GM21447 (cell line): ENCODE measurements around the gene SF3B1.
"Not testable (repeated sequence)": the region's sequence is repeated elsewhere in the genome, so short reads cannot be mapped to it uniquely, and the experiment has no call there.

Experiments
- ATAC-seq: cut with Tn5 transposase; IDR thresholded peaks from one replicate; pipeline ENCODE4 v1.9.1; 2021; ENCODE audit not compliant: unreplicated experiment

SF3B1 gene

DNA sequence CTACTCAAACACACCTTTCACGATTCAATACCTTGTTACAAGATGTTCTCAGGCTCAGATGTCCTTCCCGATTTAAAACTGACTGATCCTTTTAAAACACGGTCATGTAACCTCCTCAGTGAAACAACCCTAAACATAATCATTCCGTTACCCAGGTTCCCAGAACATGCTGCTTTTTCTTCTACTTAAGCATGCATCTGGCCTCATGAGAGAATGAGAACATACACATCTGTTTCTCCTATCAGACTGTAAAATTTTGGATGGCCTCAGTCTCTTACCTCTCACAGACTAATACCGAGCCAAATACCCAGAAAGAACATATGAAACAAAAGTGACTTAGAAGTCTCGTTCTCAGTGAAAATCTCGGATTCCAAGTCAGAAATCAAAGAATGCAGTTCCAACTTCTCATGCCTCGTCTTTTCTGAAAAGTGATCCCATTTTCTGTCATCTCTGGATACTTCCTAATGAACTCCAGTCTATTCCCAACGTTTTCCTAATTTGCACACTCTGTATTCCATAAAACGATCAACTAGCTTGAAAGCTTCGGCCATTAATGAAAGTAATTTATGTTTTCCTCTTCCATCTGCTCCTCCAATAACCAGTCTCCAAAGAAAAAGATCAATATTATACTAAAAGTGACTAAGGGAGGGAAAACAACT lies 919 bp downstream of the SF3B1 start:
- ATAC-seq, result no peak

DNA sequence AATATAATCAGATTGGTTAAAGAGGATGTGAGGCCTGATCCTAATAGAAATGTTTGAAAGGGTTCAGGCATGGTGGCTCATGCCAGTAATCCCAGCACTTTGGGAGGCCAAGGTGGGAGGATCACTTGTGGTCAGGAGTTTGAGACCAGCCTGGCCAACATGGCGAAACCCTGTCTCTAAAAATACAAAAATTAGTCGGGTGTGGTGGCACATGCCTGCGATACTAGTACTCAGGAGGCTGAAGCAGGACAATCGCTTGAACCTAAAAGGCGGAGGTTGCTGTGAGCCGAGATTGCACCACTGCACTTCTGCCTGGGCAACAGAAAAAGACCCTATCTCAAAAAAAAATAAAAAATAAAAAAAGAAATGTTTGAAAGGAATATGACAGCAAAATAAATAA lies 2.3 kb downstream of the SF3B1 start:
- not testable (repeated sequence) for ATAC-seq

DNA sequence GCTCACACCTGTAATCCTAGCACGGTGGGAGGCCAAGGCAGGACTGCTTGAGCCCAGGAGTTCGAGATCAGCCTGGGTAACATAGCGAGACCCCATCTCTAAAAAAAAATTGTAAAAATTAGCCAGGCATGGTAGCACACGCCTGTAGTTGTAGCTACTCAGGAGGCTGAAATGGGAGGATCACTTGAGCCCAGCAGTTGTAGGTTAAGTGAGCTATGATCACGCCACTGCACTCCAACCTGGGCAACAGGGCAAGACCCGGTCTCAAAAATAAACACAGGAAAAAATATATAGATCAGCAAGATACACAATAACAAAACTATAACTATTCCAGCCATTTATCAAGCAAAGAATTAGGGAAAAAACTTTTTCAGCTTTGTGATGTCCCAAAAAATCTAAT lies 3.0 kb downstream of the SF3B1 start:
- no peak for ATAC-seq

DNA sequence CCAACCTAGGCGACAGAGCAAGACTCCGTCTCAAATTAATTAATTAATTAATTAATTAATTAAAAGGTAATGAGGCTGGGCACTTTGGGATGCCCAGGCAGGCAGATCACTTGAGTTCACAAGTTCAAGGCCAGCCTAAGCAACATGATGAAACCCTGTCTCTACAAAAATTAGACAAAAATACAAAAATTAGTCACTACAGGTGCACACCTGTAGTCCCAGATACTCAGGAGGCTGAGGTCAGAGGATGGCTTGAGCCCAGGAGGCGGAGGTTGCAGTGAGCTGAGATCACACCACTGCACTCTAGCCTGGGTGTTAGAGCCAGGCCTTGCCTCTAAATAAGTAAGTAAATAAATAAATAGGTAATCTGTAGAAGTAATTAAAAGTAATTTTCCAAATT lies 6.8 kb downstream of the SF3B1 start:
- no peak for ATAC-seq

DNA sequence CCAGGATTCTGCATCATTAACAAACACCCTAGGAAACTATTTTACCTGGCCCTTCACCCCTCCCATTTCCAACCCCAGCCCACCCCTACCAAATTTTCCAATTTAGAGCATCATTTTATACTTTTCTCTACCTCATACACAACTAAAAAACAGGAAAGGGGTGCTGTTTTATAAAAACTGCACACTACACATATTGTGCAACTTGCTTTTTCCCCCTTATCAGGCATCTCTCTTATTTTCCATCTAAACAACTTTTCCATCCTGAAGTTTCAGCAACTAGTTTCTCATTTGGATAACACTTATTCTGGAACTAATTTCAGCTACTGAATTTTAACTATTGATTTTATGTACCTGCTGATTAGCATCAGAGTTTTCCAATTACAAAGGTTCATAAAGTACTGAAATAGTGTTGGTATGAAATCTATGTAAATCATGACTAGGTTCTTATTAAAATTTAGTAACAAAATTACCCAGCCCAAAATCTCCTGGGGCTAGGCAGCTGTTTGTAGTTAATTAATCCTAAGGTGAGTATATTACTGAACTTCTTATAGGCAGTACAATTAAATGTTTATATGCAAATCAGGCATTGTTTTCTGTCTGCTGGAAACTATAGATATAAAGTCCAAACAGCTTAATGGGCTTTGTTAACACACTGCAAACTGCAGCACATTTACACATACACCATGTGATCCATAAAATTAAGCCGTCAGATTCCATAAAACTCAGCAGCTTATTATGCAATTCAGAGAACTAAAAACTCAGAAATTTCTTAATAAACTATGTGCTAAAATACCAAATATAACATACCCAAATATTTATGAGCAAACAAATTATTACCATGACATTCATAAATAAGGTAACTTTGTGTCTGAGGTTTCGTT lies 7.9 kb downstream of the SF3B1 start:
- ATAC-seq, result no peak

DNA sequence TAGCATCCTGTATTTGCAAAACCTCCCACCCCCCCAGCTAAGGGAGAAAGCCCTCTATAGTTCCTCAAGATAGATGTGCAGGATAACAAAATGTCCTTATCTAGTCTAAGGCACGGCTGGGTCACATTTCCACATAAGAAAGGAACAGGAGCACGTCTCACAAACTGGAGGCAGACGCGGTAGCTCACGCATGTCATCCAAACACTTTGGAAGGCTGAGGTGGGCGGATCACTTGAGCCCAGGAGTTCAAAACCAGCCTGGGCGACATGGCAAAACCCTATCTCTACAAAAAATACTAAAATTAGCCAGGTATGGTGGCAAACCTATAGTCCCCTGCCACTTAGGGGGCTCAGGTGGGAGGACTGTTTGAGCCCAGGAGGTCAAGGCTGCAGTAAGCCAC lies 9.3 kb downstream of the SF3B1 start:
- ATAC-seq, result no peak

DNA sequence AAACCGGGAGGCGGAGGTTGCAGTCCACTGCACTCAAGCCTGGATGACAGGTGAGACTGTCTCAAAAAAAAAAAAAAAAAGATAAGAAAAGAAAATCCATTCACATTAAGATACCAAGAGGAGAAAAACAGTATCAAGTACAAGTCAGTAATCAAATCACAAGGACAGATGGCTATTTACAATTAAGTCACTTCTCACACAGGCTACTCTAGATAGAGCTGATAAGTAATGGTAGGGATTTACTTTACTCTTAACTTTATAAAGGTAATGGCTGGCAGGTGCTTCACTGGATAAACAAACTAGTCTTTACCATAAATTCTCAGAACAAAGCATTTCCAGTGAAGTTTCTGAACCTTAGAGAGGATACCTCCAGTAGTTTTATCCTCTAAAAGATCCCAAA lies 11.5 kb downstream of the SF3B1 start:
- ATAC-seq, result no peak

DNA sequence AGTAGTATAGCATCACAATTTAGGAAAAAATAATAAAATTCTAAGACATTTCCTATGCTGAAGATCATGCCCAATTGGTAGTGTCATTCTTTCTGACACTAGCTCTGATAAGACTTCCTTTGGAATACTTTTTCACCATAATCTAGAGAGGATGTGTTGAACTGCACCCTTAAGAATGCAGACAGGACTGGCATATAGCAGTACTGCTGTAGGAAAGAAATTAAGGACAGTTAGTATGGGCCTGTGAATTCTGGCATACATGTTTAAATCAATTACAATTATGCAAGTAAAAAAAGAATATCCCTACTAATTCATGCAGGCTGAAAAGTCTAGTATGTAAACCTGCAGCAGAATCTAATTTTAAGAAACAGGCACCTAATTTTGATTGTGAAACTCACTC lies 15.4 kb downstream of the SF3B1 start:
- ATAC-seq, result no peak

DNA sequence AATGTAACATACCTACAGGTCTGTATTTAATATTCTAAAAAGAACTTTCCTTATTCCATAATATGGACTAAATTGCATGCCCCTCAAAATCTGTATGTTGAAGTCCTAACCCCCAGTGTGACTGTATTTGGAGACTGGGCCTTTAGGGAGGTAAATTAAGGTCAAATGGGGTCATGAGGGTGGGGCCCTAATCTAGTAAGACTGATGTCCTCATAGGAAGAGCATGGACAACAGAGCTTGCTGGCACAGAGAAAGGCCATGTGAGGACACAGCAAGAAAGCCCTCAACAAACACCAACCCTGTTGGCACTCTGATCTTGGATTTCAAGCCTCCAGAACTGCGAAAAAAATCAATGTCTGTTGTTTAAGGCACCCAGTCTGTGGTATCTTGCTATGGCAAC lies 18.6 kb downstream of the SF3B1 start:
- no peak for ATAC-seq

DNA sequence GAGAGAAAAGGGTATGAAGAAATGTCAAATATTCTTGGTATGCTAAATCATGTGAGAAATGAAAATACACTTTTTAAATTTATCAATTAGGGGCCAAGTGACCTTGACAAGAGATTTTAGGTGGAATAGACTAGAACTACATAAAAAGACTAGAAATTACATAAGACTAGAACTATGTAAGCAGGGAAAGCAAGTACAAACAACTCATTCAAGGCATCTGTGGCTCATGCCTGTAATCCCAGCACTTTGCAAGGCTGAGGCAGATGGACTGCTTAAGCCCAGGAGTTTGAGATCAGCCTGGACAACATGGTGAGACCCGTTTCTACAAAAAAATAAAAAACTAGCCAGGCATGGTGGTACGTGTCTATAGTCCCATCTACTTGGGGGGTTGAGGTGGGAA lies 20.3 kb downstream of the SF3B1 start:
- ATAC-seq, result no peak

DNA sequence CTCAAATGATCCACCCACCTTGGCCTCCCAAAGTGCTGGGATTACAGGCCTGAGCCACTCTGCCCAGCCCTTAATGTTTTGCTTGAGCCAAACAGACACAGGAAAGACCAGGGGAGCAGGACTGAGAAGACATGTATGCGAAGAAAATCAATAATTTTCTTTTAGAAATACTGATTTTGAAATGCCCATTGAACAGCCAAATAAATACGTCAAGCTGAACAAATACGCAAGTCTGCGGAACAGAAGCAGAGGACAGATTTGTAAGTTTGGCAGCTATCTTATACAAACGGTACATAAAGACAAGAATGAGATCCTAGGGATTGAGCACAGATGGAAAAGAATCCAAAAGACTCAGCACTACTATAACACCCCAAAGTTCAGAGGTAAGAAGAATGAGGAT lies 20.8 kb downstream of the SF3B1 start:
- ATAC-seq, result no peak

DNA sequence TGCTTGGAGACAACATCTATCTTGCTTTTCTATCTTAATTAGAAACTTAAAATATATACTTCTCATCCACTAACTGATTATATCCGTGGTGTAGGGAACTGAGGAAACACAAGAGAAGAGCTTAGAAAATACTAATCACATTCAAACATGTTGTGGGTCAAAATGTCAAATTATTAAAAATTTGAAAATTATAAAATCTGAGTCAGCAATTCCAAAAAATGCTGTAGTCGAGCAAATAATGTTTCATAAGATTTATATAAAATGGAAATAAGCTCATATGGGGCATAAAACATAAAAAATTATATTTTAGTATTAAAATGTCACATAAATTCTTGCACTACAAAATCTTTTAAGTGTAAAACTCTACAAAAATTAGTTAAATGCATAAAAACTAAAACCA lies 29.2 kb downstream of the SF3B1 start:
- ATAC-seq, result no peak

DNA sequence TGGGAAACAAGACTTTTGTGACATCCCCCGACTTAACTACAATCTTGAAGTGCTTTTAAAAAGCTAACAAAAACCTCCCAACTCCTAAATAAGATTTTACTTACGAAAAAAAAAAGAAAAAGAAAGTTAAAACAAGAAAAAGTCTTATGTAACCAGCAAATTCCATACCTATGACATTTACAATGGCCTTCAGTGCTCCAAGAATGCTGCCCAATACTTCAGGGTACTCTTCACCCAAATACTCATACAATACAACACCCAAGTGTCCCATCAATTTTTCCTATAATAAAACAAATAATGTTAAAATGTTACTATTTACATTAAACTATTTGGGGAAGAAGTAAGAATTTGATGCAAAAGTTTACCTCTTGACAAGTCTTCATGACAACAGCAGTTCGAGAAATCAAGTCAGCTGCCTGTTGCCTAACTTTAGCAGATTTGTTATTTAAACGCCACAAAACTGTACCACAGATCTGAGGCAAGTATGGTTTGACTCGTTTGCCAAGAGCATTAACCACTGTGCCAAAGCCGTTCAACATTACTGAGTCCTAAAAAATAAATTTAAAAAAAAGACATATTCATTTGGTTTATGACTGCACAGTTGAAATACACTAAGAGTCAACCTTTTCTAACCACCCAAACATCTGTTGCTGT lies 34.8 kb downstream of the SF3B1 start:
- ATAC-seq, result no peak

DNA sequence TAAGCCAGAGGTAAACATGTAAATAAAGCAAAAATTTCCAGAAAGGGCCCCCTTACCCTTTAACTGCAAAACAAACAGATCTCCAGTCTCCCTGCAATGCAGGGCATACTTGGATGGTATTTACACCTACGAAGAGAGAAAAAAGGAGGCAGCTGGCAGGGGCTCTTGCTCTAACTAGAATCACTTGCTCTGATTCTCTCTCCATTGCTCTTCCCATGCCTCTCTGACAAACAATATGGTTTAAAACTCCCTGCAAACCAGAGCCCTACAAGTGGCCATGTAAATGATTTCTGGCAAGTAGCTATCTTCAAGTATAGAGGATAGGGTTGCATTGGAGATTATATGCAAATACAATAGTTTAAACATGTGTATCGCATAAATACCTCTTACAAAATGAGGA lies 35.9 kb downstream of the SF3B1 start:
- ATAC-seq, result no peak

DNA sequence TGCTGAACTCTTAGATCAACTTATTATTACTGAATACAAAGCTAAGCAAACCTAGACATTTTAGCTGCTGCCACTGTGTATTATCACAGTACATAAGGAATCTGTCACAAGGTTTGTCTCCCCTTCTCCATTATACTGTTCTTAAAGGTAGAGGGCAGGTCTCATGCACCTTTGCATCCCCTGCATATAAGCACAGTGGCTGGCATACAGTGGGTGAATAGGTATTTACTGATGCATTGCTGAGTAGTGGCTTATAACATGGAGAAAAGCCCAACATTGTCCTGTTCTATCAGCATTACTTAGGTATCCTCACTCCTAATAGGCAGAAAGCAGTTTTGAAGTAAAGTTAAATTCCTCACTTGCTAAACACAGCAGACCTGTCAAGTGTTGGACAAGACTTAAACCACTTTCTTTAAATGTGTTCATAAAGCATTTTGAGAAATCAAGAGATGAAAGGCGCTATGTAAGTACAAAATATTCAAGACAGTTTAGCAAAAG lies 43.6 kb downstream of the SF3B1 start:
- ATAC-seq, result no peak

DNA sequence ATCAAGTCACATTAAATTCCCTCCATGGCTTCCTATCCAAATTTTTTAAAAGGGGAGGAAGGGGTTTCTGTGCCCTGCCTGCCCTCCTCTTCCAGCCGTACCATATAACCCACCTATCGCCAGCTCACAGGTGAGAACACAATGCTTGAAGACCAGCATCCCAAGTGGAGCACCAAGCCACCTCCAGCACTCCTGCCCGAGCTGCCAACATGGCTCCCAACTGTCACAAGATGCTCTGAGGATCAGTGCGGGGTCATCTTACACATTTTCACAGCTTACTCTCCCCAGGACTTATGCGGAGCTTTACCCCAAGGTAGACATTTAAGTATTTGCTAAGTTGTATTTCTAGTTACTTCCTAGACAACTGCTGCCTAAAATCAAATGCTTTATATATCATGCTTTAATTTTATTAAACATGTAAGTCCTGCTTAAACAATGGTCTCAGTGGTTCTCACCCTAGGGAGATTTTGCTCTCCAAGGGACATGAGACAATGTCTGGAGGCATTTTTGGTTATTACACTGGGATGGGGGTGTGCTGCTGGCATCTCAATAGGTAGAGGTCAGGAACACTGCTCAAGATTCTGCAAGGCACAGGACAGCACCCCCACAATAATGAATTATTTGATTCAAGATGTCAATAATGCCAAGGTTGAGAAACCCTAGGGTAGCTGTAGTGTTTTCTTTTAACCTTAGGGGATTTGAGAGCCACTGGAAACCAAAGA lies 45.8 kb downstream of the SF3B1 start:
- no peak for ATAC-seq

DNA sequence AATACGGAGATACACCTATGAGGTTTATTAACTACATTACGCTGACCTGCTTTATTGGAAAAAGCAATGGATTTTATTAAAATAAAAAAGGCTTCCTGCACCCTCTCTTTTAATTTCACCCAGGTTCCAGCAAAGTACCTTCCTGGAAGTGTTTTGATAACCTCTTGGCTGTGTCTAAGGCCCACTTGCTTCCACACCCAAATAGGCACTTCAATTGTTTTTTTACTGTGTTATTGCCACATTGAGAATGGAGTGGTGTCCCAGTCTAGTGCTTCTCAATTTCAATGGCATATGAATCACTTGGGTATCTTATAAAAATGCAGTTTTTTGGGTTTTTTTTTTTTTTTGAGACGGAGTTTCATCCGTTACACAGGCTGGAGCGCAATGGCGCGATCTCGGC lies 47.6 kb downstream of the SF3B1 start:
- no peak for ATAC-seq

DNA sequence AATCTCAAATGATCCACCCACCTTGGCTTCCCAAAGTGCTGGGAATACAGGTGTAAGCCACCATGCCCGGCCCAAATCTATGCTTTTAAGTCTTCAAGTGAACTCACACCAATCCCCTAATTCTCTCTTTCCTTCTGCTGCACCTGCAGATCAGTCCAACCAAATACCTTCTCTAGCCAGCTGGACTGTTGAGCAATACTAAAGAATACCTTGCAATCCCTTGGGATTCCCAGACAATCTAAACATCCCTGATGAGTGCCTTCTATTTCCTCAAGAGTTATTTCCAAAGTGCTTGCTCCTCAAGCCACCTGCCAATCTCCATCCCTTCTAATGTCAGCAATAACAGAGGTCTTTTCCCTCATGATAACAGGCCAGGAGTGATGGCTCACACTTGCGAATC lies 48.6 kb downstream of the SF3B1 start:
- ATAC-seq, result no peak

DNA sequence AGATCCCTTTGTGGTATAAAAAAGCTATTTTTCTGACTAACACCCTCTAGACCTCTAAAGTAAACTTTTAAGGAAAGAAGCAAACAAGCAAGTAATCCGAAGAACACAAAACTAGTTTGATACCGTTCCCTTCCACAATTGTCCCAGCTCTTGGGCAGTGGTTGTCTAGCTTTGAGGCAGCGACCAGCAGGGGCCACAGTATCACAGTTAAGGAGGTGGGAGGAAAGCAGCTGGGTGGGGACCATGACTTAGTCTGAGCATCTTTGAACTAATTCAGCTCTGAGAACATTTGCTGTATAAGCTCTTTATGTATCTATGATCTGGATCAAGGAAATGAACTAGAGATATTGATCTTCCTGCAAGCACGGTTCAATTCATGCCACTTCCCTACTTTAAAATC lies 51.0 kb downstream of the SF3B1 start:
- no peak for ATAC-seq

DNA sequence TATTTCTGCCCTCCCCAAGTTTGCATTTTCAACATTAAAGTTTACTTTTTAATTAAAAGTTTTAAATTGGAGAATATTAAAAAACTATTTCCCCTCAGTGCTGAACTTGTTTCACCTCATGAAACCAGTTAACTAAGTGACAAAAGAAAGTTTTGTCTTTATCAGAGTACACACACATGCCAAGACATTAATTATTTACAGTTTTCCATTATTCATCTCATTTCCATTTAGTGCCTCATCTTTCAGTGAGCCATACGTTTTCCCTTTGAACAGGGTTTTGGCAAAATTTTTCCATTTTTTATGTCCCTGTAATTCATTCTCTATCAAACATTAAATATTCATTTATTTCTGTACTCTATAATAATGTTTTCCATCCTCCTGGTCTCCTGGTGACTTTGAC lies 53.2 kb downstream of the SF3B1 start:
- ATAC-seq, result no peak

DNA sequence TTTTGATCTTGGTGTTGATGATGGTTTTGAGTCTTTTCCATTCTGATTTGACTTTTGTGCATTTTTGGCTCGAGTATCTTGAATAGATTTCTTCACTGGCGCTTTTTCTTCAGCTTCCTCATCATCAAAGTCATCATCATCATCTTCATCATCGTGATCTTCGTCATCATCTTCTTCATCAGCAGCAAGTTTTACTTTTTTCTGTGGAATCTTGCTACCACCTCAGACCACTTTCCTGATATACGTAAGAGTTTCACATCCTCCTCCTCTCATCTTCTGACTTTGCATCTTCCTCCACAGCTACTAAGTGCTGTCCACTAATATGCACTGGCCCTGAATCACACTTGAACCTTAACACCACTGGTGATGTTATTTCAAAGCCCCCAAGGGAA lies 54.9 kb downstream of the SF3B1 start:
- not testable (repeated sequence) for ATAC-seq
